IMR-90 (cell line): ENCODE measurements around the gene MCRS1. TPM values are rescaled to one million over a fixed set of nuclear protein-coding genes. Genes with fewer than 3 reads are reported as not detected.

Source experiments
- ATAC-seq: fragments of 200-7000 bp; cut with Tn5 transposase; 2 replicates; pipeline ENCODE4 v1.9.1; 2020; ENCODE audit warnings: low read depth, mild to moderate bottlenecking, moderate library complexity
- BruUV-seq: library from RNA; stranded (reverse); fragments of 400-500 nt; replicated peaks from 2 replicates; lab custom pipeline; 2021; lab: Mats Ljungman, UMichigan
- CTCF ChIA-PET: fragments of 300-600 bp; formaldehyde crosslinking; extraction: SDS; loops from one replicate; lab custom pipeline; 2021; ENCODE audit warnings: antibody characterized with exemption; lab: Yijun Ruan, JAX
- POLR2A ChIA-PET: fragments of 300-600 bp; sonication (Branson Sonifier 250); formaldehyde crosslinking; loops from one replicate; lab custom pipeline; 2022; ENCODE audit warnings: antibody characterized with exemption; ENCODE audit not compliant: unreplicated experiment; lab: Charles Lee
- DNase-seq: peaks from one replicate; pipeline ENCODE4 v3.0.0; 2013
- H2AFZ ChIP-seq: replicated peaks from 2 replicates; pipeline ENCODE3; 2013; ENCODE audit warnings: low read length, mild to moderate bottlenecking; ENCODE audit not compliant: poor library complexity
- H2AK5ac ChIP-seq: 2 replicates; pipeline ENCODE4 v1.6.1; 2013; ENCODE audit warnings: low read depth, low read length, inconsistent platforms
- H2AK9ac ChIP-seq: replicated peaks from 2 replicates; pipeline ENCODE3; 2013; ENCODE audit warnings: mild to moderate bottlenecking, low read depth, low read length, moderate library complexity; ENCODE audit not compliant: poor library complexity
- H2BK120ac ChIP-seq: 2 replicates; pipeline ENCODE4 v1.6.1; 2013; ENCODE audit warnings: low read depth, low read length, inconsistent platforms
- H2BK15ac ChIP-seq: 3 replicates; pipeline ENCODE4 v1.6.1; 2013; ENCODE audit warnings: low read depth, low read length, inconsistent platforms
- H2BK20ac ChIP-seq: 2 replicates; pipeline ENCODE4 v1.6.1; 2013; ENCODE audit warnings: low read depth, mild to moderate bottlenecking, inconsistent platforms, low read length, moderate library complexity
- H2BK5ac ChIP-seq: 2 replicates; pipeline ENCODE4 v1.6.1; 2013; ENCODE audit warnings: mild to moderate bottlenecking, low read depth, low read length, inconsistent platforms; ENCODE audit not compliant: poor library complexity, severe bottlenecking
- H3K14ac ChIP-seq: replicated peaks from 2 replicates; pipeline ENCODE4 v1.6.1; 2013; ENCODE audit warnings: low read depth, low read length, inconsistent platforms
- H3K18ac ChIP-seq: 2 replicates; pipeline ENCODE4 v1.6.1; 2013; ENCODE audit warnings: low read depth, low read length, control low read depth
- H3K23ac ChIP-seq: 2 replicates; pipeline ENCODE4 v1.6.1; 2013; ENCODE audit warnings: low read depth, low read length, inconsistent platforms
- H3K27ac ChIP-seq: 2 replicates; pipeline ENCODE4 v1.5.1; 2013; ENCODE audit warnings: mild to moderate bottlenecking, control low read depth, low read length; ENCODE audit not compliant: insufficient read depth
- H3K27me3 ChIP-seq: 2 replicates; pipeline ENCODE4 v1.6.1; 2013; ENCODE audit warnings: low read length; ENCODE audit not compliant: control insufficient read depth, insufficient read depth
- H3K36me3 ChIP-seq: 2 replicates; pipeline ENCODE4 v1.6.1; 2013; ENCODE audit warnings: low read length, mixed read lengths; ENCODE audit not compliant: control insufficient read depth, insufficient read depth
- H3K4ac ChIP-seq: 2 replicates; pipeline ENCODE4 v1.6.1; 2013; ENCODE audit warnings: low read depth, low read length, inconsistent platforms
- H3K4me1 ChIP-seq: 2 replicates; pipeline ENCODE4 v1.6.1; 2013; ENCODE audit warnings: low read length, mixed read lengths; ENCODE audit not compliant: control insufficient read depth, insufficient read depth
- H3K4me2 ChIP-seq: 2 replicates; pipeline ENCODE4 v1.6.1; 2013; ENCODE audit warnings: low read depth, mild to moderate bottlenecking, control low read depth, low read length, moderate library complexity
- H3K4me3 ChIP-seq: 2 replicates; pipeline ENCODE4 v1.5.1; 2013; ENCODE audit warnings: low read depth, mild to moderate bottlenecking, control low read depth, low read length, moderate library complexity; ENCODE audit not compliant: insufficient read depth
- H3K56ac ChIP-seq: 2 replicates; pipeline ENCODE4 v1.6.1; 2013; ENCODE audit warnings: low read length, inconsistent platforms; ENCODE audit not compliant: insufficient read depth; ENCODE audit errors: extremely low read depth
- H3K79me1 ChIP-seq, 2 experiments: 2 replicates each; pipeline ENCODE4 v1.6.1; 2013; ENCODE audit warnings: low read length in 2 of 2, inconsistent platforms in 1 of 2, low read depth in 1 of 2
- H3K9ac ChIP-seq: 2 replicates; pipeline ENCODE4 v1.6.1; 2013; ENCODE audit warnings: low read depth, low read length, control low read depth
- H3K9me1 ChIP-seq: 2 replicates; pipeline ENCODE4 v1.6.1; 2013; ENCODE audit warnings: low read length, inconsistent platforms; ENCODE audit not compliant: insufficient read depth
- H3K9me3 ChIP-seq: 2 replicates; pipeline ENCODE4 v1.6.1; 2013; ENCODE audit warnings: low read length; ENCODE audit not compliant: control insufficient read depth, insufficient read depth
- H4K20me1 ChIP-seq: 2 replicates; pipeline ENCODE4 v1.6.1; 2013; ENCODE audit warnings: low read length, inconsistent platforms; ENCODE audit not compliant: insufficient read depth
- H4K5ac ChIP-seq: 2 replicates; pipeline ENCODE4 v1.6.1; 2013; ENCODE audit warnings: mild to moderate bottlenecking, low read depth, low read length, control low read depth
- H4K8ac ChIP-seq, 2 experiments: 2 replicates each; pipeline ENCODE4 v1.6.1; 2013; ENCODE audit warnings: low read depth in 2 of 2, low read length in 2 of 2, control low read depth in 1 of 2, inconsistent platforms in 1 of 2
- H4K91ac ChIP-seq: 2 replicates; pipeline ENCODE4 v1.6.1; 2013; ENCODE audit warnings: low read depth, low read length, inconsistent platforms; ENCODE audit not compliant: insufficient read depth
- CHD1 ChIP-seq: IDR thresholded peaks from 2 replicates; pipeline ENCODE4 v1.6.1; 2012; ENCODE audit warnings: low read depth, low read length, improper control_type of control experiment
- MAZ ChIP-seq: IDR thresholded peaks from 2 replicates; pipeline ENCODE4 v1.6.1; 2012; ENCODE audit warnings: low read depth, mild to moderate bottlenecking, low read length, improper control_type of control experiment, moderate library complexity, borderline replicate concordance
- MXI1 ChIP-seq: IDR thresholded peaks from 2 replicates; pipeline ENCODE4 v1.6.1; 2012; ENCODE audit warnings: low read depth, mild to moderate bottlenecking, low read length, moderate library complexity, borderline replicate concordance
- RAD21 ChIP-seq: IDR thresholded peaks from 2 replicates; pipeline ENCODE4 v1.6.1; 2012; ENCODE audit warnings: low read length, improper control_type of control experiment
- WGBS, 2 experiments: methylation state at CpG; one replicate each; pipeline versions ENCODE4 v1.1.5 to v1.1.7; 2013; ENCODE audit warnings: missing lambda C conversion rate in 2 of 2; ENCODE audit not compliant: insufficient read length in 1 of 2; ENCODE audit errors: extremely low coverage in 2 of 2; 5-methylcytosine and 5-hydroxymethylcytosine counted together
- dilution Hi-C: fragments of 300-500 bp; cut with HindIII; formaldehyde crosslinking; loops from one replicate; pipeline ENCODE4 v1.14.3; 2018; ENCODE audit warnings: low sequenced_read_pairs; ENCODE audit not compliant: unreplicated experiment
- in situ Hi-C: fragments of 300-500 bp; cut with MboI; formaldehyde crosslinking; loops from 3 replicates; pipeline ENCODE4 v1.14.3; 2019; ENCODE audit warnings: low sequenced_read_pairs, inconsistent platforms, mixed read lengths
- intact Hi-C: fragments of 100-400 bp; cut with micrococcal nuclease; formaldehyde crosslinking; loops from 2 replicates; pipeline ENCODE4 v1.10.0; 2022
- polyA plus RNA-seq, 3 experiments: library from polyadenylated mRNA; depleted of rRNA; stranded (reverse); fragments of >200 nt; gene quantifications; 2 replicates each; pipeline ENCODE4 v1.2.3, GENCODE V29; 2012; ENCODE audit warnings: low replicate concordance in 1 of 3
- total RNA-seq: library from RNA; depleted of rRNA; stranded (reverse); fragments of >200 nt; gene quantifications from 2 replicates; pipeline ENCODE4 v1.2.3, GENCODE V29; 2012
- TF ChIP-seq, protein P1 (sequence below): fragments of 150-350 bp; IDR thresholded peaks from 2 replicates; pipeline ENCODE4 v1.6.1; 2017; ENCODE audit warnings: mild to moderate bottlenecking, antibody characterized with exemption, low read length, low read depth

Gene MCRS1
- total and polyA plus RNA-seq, 2 of the 4 experiments (the other 2 are of a cell fraction) = 72.9 to 73.2 TPM

DNA sequence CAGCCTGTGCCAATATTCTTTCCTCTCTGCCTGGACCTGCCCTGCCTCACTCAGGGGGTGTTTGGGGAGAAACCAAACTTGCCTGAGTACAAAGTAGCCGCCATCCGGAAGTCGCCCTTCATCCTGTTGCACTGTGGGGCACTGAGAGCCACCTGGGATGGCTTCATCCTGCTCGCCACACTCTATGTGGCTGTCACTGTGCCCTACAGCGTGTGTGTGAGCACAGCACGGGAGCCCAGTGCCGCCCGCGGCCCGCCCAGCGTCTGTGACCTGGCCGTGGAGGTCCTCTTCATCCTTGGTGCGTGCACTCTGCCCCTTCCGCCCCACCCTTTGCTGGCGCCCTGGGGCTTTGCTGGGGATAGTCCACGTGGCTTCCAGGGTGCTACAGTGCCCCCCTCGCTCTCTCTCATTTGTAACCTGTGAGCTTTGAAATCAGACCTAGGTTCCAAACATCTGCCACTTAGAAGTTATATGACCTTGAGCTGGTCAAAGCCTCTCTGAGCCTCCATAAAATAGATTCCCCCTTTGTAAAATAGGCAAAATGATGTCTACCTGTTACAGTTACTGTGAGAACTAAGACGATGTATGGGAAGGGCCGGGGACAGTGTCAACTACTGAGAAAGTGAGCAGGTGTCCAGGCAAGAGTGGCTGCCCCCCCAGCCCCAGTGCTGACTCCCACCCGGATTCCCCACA is 24.6 kb downstream of the MCRS1 start:
- Histone ChIP-seq H3K4me1 (no peaks in the 10 kb centered on the region), H4K8ac (no peak overlapping the region), H3K23ac (no peak overlapping the region), H3K18ac (no peak overlapping the region), H3K56ac (no peak overlapping the region), H2BK120ac (no peak overlapping the region), H2AK9ac (no peak overlapping the region), H3K4me2 (no peak overlapping the region), H2BK15ac (no peak overlapping the region), H2BK20ac (no peak overlapping the region), H4K5ac (no peak overlapping the region), H3K14ac (no peak overlapping the region), H3K36me3 (no peaks in the 10 kb centered on the region), H2BK5ac (no peak overlapping the region), H3K9ac (no peak overlapping the region), H3K9me3 (no peaks in the 10 kb centered on the region), H3K79me1 (no peaks in the 10 kb centered on the region), H3K27me3 (peaks cover 84% of the 10 kb centered on the region), H2AK5ac (no peak overlapping the region), H4K91ac (no peak overlapping the region), H4K20me1 (no peaks in the 10 kb centered on the region), H3K27ac (no peak overlapping the region), H3K9me1 (no peaks in the 10 kb centered on the region), H2AFZ (no peak overlapping the region), H3K4me3 (no peak overlapping the region), H3K4ac (no peak overlapping the region)
- ChIA-PET CTCF (interaction anchor here (0.5 kb wide), 1 partner anchor 10 kb away, joined by 4 read pairs; no protein-coding TSS in a partner anchor), POLR2A (no interaction called here)
- no TSS peak for BruUV-seq
- intact Hi-C loops (no loop called here), in situ Hi-C loops (no loop called here), dilution Hi-C loops (no loop called here)
- TF ChIP-seq, protein P1, sequence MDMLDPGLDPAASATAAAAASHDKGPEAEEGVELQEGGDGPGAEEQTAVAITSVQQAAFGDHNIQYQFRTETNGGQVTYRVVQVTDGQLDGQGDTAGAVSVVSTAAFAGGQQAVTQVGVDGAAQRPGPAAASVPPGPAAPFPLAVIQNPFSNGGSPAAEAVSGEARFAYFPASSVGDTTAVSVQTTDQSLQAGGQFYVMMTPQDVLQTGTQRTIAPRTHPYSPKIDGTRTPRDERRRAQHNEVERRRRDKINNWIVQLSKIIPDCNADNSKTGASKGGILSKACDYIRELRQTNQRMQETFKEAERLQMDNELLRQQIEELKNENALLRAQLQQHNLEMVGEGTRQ = no peak
- TF ChIP-seq RAD21 (no peak), CHD1 (no peak), MXI1 (no peak), MAZ (no peak)
- DNase-seq (no peak), ATAC-seq (no peak)
- WGBS, 2 experiments = 46% methylated on average over 13 of the region's 20 CpGs; no CpG with 5 or more reads in 1 of the 2 experiments
